Activated CD4-positive, alpha-beta T cell treated with anti-CD3 and anti-CD28 coated beads, Interleukin-2, Interleukin-6, amounts not matched to agents 100 ng/mL and 50 ng/mL, durations not matched to agents 16 hours and 8 hours (primary cell): ENCODE results near the gene MOV10L1.
"Not testable (repeated sequence)": the region's sequence is repeated elsewhere in the genome, so short reads cannot be mapped to it uniquely, and the experiment has no call there.

Source experiments
- DNase-seq: peaks from one replicate; pipeline ENCODE4 v3.0.0-alpha.2; 2020

MOV10L1 gene

DNA sequence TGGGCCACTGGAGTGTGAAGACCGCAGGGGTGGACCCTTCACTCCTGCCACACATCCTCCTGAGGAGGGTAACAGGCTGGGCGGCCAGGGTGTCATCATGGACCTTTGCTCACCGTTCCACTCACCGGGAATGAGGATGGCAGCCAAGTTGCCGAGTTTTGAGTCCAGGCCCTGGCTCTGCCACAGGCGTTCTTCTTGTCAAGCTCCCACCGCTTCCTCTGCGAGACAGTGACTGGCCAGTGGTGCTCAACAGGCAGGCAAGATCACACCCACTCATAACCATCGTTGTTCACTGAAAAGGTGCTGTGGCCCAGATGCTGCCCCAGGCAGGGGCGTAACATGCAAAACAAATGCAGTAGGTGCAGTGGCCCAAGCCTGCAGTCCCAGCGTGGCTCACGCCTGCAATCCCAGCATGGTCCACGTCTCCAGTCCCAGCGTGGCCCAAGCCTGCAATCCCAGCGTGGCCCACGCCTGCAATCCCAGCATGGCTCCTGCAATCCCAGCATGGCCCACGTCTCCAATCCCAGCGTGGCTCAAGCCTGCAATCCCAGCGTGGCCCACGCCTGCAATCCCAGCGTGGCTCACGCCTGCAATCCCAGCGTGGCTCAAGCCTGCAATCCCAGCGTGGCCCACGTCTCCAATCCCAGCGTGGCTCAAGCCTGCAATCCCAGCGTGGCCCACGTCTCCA lies 75.8 kb downstream of the MOV10L1 start:
- no peak for DNase-seq

DNA sequence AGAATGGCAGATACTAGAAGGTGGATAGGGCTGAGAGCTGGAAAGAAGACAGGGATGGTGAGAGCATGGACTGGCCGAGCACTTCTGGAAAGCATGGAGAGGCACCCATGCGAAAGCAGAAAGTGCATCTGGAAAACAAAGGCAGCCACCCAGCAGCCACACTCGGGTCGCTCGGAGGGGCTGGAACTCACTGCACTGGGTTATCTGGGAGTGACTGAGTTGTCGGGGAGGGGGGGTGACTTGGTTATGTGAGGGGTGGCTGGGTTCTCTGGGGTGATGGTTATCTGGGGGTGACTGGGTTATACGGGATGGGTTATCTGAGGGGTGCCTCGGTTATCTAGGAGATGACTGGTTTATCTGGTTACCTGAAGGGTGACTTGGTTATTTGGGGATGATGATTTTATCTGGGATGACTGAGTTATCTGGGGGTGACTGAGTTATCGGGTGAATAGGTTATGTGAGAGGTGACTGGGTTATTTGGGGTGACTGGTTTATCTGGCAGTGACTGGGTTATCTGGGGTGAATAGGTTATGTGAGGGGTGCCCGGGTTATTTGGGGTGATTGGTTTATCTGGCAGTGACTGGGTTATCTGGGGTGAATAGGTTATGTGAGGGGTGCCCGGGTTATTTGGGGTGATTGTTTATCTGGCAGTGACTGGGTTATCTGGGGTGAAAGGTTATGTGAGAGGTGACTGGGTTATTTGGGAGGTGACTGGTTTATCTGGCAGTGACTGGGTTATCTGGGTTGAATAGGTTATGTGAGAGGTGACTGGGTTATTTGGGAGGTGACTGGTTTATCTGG lies 78.1 kb downstream of the MOV10L1 start:
- DNase-seq = no peak

DNA sequence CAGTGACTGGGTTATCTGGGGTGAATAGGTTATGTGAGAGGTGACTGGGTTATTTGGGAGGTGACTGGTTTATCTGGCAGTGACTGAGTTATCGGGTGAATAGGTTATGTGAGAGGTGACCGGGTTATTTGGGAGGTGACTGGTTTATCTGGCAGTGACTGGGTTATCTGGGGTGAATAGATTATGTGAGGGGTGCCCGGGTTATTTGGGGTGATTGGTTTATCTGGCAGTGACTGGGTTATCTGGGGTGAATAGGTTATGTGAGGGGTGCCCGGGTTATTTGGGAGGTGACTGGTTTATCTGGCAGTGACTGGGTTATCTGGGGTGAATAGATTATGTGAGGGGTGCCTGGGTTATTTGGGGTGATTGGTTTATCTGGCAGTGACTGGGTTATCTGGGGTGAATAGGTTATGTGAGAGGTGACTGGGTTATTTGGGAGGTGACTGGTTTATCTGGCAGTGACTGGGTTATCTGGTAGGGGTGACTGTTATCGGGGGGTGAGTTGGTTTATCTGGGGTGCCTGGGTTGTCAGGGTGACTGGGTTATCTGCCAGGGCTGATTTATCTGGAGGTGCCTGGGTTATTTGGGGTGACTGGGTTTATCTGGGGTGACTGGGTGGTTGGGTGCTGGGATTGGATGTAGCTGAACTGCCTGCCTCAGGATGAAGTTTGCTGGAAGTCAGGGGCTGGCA lies 78.8 kb downstream of the MOV10L1 start:
- DNase-seq = not testable (repeated sequence)

DNA sequence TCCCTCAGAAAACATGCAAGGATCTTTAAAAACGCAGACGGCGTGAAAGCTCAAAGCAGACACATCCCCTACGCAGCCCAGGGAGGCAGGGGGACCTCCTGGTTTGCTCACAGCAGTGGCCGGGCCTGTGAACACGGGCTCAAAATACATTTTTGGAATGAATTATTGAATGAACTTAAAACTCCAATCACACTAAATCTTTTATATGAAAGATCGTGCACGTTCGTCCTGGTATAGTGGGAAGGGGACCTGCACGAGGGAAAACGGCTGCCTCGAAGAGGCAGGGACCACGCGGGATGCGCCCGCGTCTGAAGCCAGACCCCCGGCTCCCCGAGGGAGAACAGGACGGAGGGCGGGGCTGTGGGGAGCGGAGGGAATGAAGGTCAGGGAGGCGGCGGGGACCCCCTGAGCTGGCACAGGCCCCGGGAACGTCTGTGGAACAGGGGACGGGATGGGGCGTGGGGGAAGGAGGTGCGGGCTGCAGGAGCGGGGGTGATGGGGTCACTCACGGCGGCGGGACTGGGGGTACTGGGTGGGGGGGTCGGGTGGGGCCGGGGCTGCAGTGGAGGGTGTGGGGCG lies 79.5 kb downstream of the MOV10L1 start:
- no peak for DNase-seq

DNA sequence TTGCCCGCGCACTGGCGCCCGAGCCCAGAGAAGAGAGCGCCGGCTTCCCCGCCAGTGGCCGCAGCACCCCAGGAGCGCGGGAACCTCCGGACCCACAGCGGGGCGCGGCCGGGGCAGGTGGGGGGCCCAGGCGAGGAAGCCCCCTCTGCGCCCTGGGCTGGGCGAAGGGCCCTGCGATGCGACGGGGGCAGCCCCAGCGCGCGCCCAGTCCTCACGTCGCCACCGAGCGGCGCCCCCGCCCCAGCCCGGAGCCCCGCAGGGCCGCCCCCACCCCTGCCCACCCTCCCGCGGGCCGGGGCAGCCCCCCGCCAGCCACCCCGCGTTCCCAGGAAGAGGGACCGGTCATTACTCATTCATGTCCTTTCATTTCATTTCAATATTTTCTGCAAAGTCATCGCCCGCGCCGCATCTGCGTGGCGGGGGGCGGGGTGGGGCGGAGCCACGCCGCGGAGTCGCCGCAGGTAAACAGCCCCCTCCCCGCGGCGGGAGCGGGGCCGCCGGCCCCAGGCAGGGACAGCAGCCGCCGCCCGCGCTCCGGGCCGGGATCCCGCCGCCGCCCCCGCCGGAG lies 80.1 kb downstream of the MOV10L1 start:
- DNase-seq = peak; percentile 79

DNA sequence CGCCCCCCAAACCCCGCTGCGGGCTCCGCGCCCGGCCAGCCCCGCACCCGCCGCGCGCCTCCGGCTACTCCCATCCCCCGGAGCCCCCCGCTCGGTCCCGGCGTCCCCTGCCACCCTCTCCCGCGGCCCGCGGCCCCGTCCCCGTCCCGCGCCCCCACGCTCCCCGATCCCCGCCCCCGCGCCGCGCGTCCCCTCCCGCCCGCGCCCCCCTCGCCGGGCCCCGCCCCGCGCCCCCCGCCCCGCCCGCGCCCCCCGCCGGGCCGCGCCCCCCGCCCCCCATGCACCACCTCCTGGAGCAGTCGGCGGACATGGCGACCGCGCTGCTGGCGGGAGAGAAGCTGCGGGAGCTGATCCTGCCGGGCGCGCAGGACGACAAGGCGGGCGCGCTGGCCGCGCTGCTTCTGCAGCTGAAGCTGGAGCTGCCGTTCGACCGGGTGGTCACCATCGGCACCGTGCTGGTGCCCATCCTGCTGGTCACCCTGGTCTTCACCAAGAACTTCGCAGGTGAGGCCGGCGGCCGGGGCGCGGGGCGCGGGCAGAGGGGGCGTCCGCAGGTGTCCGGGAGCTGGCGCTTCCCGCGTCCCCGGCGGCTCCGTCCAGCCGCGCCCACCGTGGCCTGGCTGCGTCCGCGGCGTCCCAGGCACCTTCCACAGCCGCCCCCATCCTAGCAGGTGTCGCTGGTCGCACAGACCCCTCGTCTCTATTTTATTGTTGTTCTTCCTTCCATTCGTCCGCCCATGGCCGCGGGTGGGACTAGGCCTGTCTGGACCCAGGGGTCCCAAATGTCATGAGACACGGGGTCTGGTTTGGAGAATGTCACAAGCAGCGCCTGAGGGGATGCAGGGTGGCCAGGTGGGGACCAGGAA lies 80.9 kb downstream of the MOV10L1 start, which contains the start of gene PANX2:
PANX2 (plus strand) TSS at position 279 of the 866 bp plus-strand sequence; CDS start at position 279, 0 bp downstream.
- no peak for DNase-seq

DNA sequence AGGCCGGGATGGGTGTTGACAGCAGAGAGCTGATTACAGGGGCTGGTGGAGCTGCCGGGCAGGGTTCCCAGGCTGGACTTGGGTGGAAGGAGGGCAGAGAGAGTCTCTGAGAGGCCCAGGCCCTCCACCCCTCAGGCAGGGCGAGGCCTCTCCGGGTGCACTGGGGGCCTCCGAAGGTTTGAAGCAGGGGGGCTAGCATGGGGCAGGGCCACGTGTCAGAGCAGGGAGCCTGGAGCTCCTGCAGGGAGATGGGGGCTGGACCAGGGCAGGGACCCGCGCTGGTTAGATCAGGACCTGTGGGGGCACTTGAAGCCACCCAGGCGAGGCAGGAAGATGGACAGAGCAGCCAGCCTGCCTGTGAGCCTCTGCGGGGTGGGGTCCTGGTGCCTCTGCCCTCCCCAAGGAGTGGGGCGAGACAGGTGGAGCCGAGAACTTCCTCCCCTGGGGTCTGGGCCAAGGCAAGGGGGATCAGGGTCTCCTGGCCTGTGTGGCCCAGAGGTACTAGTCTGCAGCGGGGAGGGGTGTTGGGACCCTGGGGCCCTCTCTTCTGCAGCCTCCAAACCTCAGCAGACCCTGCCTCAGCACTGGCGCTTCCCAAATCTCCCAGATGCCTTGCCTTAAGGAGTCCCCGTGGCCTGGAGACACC lies 81.6 kb downstream of the MOV10L1 start:
- DNase-seq = no peak

DNA sequence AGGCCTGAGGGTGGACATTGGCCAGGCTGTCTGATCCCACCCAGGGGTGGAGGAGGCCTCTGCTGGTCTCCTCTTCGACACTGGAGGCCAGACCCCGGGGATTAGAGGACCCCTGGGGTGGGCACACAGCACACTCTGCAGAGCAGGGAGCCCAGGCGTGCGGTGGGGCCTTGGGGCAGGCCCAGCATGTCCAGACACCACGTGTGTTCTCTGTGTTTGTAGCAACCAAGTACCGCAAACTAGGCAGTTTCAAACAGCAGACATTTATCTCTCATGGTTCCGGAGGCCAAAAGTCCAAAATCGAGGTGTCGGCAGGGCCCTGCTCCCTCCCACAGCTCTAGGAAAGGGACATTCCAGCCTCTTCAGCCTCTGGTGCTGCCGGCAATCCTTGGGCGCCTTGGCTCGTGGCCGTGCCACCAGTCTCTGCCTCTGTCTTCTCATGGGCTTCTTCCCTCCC lies 82.2 kb downstream of the MOV10L1 start:
- DNase-seq = no peak

DNA sequence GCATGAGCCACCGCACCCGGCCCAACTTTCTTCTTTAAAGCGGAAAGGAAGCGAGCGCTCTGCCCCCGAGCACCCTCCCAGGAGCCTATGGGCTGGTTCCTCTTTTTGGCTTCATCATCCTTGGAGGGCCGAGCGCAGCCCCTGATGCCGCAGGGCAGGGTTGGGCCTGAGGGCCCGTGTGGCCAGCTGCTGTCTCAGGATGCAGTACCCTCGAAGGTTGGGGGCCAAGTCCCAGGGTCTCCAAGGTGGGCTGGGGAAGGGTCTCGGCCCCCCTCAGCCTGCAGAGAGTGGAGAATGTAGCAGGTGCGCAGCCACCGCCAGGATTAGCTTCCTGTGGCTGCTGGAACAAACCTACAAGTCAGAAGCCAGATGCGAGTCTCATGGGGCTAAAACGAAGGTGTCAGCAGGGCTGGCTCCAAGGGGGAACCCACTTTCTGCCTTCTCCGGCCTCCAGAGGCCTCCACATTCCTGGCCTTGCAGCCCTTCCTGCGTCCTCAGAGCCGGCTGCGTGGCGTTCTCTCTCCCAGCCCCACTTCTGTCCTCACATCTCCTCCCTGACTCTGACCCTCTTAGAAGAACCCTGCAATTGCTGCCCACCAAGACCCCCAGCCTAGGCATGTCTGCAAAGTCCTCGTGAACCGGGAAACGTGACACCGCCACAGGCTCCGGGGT lies 83.6 kb downstream of the MOV10L1 start:
- no peak for DNase-seq

DNA sequence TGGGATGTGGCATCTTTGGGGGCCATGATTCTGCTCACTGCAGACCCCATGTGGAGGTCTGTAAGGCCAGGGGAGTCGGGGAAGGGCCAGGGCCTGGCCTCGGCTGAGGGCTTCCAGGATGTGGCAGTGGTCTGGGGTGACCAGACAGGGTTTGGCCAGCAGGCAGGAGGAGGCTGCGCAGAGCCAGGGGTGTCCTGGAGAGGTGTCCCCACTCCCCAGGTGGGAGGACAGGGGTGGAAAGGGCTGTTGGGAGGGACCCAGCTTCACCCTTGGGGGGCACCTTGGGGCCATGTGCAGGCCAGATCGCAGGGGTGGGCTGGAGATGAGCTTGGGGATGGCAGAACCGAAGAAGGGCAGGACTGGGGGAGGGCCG lies 84.2 kb downstream of the MOV10L1 start:
- no peak for DNase-seq

DNA sequence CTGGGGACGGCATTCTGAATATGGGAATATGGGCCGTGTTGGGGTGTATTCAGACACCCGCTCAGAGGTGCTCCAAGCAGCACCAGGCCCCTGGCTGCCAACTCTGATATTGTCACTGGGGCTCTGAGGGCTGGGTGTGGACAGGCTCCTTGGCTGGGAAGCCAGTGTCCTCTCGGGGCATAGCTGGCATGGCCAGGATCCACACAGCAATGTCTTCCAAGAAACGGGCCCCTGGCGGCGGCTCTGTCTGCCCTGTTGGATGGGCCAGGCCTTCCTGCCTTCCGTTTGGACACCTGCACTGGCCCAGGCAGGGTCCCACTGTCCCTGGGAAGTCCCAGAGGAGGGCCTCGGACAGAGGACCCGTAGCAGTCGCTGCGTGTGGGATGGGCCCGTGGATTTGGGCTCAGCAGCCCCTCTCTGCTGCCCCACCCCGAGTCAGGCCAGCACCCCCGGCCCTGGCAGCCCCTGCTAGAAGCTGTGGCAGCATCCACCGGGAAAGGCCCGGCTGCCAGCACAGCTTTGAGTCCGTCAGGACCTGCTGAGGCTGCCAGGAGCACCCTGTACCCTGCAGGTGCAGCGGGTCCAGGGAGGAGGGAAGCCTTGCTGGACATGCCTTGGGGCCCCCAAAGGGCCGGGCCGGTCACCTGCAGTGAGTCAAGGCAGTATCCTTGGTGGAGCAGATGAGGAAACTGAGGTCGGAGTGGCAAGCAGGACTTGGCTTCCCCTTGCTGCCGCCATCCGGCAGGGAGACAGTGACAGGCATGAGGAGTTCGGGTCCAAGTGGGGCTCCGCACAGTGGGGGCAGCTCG lies 84.8 kb downstream of the MOV10L1 start:
- DNase-seq = no peak

DNA sequence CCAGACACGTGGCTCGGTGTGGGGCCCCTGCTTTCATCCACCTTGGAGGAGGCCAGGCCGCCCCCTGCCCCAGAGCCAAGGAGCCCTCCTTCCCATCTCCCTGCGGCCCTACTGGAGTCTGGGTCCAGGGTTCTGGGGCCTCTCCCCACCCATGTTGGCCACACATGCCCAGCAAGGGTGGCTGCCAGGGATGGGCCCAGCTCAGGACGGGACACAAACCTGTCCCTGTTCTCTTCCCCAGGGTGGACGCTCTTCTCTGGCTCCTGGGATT lies 85.3 kb downstream of the MOV10L1 start:
- DNase-seq = no peak

DNA sequence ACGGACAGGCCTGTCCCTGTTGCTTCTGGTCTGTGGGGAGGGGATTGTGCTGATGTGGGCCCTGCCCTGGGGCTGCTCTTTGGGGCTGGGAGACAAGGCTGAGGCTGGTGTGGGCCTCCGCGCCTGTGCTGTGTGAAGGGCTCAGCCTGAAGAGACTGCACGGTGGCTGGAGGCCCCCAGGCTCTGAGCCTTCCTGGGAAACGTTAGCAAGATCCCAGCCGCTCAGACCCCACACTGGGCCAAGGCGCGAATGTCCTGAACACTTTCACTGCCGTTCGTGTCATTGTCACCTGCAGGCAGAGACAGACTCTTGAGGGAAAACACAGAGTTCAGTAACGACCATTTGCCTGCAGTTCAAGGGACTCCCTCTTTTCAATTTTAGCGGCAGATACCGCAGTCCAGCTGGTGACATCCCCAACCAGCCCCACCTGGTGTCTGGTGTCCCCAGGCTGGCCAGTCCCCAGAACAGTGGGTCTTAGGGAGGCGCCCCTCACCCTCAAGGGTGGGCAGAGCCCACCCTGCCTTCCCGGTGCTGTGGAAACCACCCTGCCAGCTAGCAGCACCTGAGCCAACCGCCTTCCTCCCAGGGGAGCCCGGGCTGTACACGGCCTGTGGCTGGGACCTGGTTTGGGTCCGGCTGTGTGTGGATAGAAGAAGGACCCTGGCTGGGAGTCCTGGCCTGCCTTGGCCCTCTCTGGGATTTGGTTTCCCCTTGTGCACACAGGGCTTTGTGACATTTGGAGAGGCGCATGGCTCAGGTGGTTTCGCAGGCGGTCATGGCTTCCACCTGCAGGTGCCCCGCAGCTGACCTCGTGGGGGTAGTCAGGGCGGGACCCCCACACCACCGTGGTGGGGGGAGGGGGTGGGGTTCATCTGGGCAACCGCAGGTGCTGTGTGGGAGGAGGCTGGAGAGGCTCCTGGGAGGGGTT lies 86.4 kb downstream of the MOV10L1 start:
- DNase-seq = no peak

DNA sequence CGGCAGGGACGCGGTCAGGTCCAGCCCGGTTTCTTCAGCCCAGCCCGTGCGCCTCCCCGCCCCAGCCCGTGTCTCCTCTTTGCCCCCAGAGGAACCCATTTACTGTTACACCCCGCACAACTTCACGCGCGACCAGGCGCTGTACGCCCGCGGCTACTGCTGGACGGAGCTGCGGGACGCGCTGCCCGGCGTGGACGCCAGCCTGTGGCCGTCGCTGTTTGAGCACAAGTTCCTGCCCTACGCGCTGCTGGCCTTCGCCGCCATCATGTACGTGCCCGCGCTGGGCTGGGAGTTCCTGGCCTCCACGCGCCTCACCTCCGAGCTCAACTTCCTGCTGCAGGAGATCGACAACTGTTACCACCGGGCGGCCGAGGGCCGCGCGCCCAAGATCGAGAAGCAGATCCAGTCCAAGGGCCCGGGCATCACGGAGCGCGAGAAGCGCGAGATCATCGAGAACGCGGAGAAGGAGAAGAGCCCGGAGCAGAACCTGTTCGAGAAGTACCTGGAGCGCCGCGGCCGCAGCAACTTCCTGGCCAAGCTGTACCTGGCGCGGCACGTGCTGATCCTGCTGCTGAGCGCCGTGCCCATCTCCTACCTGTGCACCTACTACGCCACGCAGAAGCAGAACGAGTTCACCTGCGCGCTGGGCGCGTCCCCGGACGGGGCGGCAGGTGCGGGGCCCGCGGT lies 87.2 kb downstream of the MOV10L1 start:
- DNase-seq = no peak

DNA sequence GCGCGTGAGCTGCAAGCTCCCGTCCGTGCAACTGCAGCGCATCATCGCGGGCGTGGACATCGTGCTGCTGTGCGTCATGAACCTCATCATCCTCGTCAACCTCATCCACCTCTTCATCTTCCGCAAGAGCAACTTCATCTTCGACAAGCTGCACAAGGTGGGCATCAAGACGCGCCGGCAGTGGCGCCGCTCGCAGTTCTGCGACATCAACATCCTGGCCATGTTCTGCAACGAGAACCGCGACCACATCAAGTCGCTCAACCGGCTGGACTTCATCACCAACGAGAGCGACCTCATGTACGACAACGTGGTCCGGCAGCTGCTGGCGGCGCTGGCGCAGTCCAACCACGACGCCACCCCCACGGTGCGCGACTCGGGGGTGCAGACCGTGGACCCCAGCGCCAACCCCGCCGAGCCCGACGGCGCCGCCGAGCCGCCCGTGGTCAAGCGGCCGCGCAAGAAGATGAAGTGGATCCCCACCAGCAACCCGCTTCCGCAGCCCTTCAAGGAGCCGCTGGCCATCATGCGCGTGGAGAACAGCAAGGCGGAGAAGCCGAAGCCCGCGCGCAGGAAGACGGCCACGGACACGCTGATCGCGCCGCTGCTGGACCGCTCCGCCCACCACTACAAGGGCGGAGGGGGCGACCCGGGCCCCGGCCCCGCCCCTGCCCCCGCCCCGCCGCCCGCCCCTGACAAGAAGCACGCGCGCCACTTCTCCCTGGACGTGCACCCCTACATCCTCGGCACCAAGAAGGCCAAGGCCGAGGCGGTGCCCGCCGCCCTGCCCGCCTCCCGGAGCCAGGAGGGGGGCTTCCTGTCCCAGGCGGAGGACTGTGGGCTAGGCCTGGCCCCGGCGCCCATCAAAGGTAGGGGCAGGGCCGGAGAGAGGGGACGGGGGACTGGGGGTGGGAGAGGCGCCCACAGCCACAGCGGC lies 88.0 kb downstream of the MOV10L1 start:
- DNase-seq = no peak

DNA sequence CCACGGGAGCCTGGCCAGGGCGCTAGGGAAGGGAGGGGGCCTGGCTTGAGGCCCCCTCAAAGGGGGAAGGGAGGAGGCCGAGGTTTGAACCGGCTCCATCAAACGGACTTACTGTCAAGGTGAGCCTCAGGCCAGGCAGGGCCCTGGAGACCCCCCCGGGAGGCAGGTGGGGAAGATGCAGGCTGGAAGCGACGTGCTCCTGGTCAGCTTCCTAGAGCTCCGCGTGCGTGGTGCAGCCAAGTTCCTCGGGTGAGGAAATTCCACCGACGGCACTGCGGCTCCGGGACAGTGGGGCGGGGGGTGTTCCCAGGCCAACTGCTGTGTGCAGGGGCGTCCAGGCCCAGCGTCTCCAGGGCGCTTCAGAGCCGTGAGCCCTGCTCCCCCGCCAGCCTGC lies 88.7 kb downstream of the MOV10L1 start:
- DNase-seq = no peak
